Mesendoderm (in vitro differentiated cells): ENCODE data around the gene HELZ.
A peak's percentile ranks its signal among the peaks of the same experiment; 100 is the strongest.

Source experiments
- DNase-seq: peaks from one replicate; pipeline ENCODE4 v3.0.0; 2013
- H2AK5ac ChIP-seq: 2 replicates; pipeline ENCODE4 v1.6.1; 2013; ENCODE audit warnings: low read length, inconsistent platforms
- H2BK120ac ChIP-seq: 2 replicates; pipeline ENCODE4 v1.6.1; 2013; ENCODE audit warnings: low read depth, mild to moderate bottlenecking, low read length, moderate library complexity, mixed read lengths
- H2BK15ac ChIP-seq: replicated peaks from 2 replicates; pipeline ENCODE4 v1.6.1; 2013; ENCODE audit warnings: low read depth, mild to moderate bottlenecking, moderate library complexity
- H2BK5ac ChIP-seq: 2 replicates; pipeline ENCODE4 v1.6.1; 2013; ENCODE audit warnings: low read length, inconsistent platforms
- H3K18ac ChIP-seq: 2 replicates; pipeline ENCODE4 v1.6.1; 2013; ENCODE audit warnings: mild to moderate bottlenecking, low read length, mixed read lengths
- H3K23ac ChIP-seq: one replicate; pipeline ENCODE4 v1.6.1; 2013; ENCODE audit warnings: low read length
- H3K27ac ChIP-seq: 2 replicates; pipeline ENCODE4 v1.5.1; 2013; ENCODE audit warnings: low read depth, mild to moderate bottlenecking, inconsistent platforms, low read length, moderate library complexity
- H3K27me3 ChIP-seq: 2 replicates; pipeline ENCODE4 v1.6.1; 2013; ENCODE audit warnings: low read length, control low read depth, mild to moderate bottlenecking, inconsistent platforms; ENCODE audit not compliant: insufficient read depth, poor library complexity
- H3K36me3 ChIP-seq: 2 replicates; pipeline ENCODE4 v1.6.1; 2013; ENCODE audit warnings: low read length, inconsistent platforms; ENCODE audit not compliant: control insufficient read depth, insufficient read depth
- H3K4ac ChIP-seq: one replicate; pipeline ENCODE4 v1.6.1; 2013; ENCODE audit warnings: low read depth, mild to moderate bottlenecking, low read length, moderate library complexity
- H3K4me1 ChIP-seq: 2 replicates; pipeline ENCODE4 v1.6.1; 2013; ENCODE audit warnings: low read depth, low read length, inconsistent platforms; ENCODE audit not compliant: control insufficient read depth
- H3K4me2 ChIP-seq: 2 replicates; pipeline ENCODE4 v1.6.1; 2013; ENCODE audit warnings: low read length
- H3K4me3 ChIP-seq: 2 replicates; pipeline ENCODE4 v1.5.1; 2013; ENCODE audit warnings: mild to moderate bottlenecking, low read length
- H3K56ac ChIP-seq: one replicate; pipeline ENCODE4 v1.6.1; 2013; ENCODE audit warnings: low read length
- H3K79me1 ChIP-seq: 2 replicates; pipeline ENCODE4 v1.6.1; 2013; ENCODE audit warnings: low read length, inconsistent platforms
- H3K79me2 ChIP-seq: 2 replicates; pipeline ENCODE4 v1.6.1; 2013; ENCODE audit warnings: mild to moderate bottlenecking, low read length; ENCODE audit not compliant: control insufficient read depth, insufficient read depth
- H3K9ac ChIP-seq: 2 replicates; pipeline ENCODE4 v1.6.1; 2013; ENCODE audit warnings: low read length, inconsistent platforms
- H4K5ac ChIP-seq: one replicate; pipeline ENCODE4 v1.6.1; 2013; ENCODE audit warnings: low read length
- H4K8ac ChIP-seq: one replicate; pipeline ENCODE4 v1.6.1; 2013; ENCODE audit warnings: low read depth, mild to moderate bottlenecking, control low read depth, low read length, moderate library complexity
- WGBS: extraction: QIAGEN DNeasy Blood & Tissue Kit; methylation state at CpG from one replicate; pipeline ENCODE4 v1.1.7; 2013; ENCODE audit warnings: low lambda C conversion rate, missing lambda C conversion rate; ENCODE audit not compliant: insufficient coverage; ENCODE audit errors: extremely low coverage; 5-methylcytosine and 5-hydroxymethylcytosine counted together

Gene HELZ

GRCh38 chr17:67194134-67194533 is 50.9 kb downstream of the HELZ start:
- no CpG with 5 or more reads among the region's 2 CpGs for WGBS

GRCh38 chr17:67187927-67188326 is 57.1 kb downstream of the HELZ start:
- Histone ChIP-seq H3K4me1 (no peaks in the 10 kb centered on the region), H4K8ac (no peak overlapping the region), H3K36me3 (no peaks in the 10 kb centered on the region), H3K56ac (no peak overlapping the region), H4K5ac (no peak overlapping the region), H3K18ac (no peak overlapping the region), H2BK5ac (no peak overlapping the region), H3K79me1 (no peaks in the 10 kb centered on the region), H2BK120ac (no peak overlapping the region), H3K4me3 (no peak overlapping the region), H3K9ac (no peak overlapping the region), H3K23ac (no peak overlapping the region), H2BK15ac (no peak overlapping the region), H3K4me2 (no peak overlapping the region), H2AK5ac (no peak overlapping the region), H3K4ac (no peak overlapping the region), H3K27ac (no peak overlapping the region), H3K79me2 (no peaks in the 10 kb centered on the region), H3K27me3 (no peaks in the 10 kb centered on the region)
- WGBS, result no CpG with 5 or more reads among the region's 1 CpG
- no peak for DNase-seq

More at GRCh38 chr17:67194134-67194533, 50.9 kb downstream of the HELZ start:
- peaks cover 5% of the 10 kb centered on the region for H3K36me3 ChIP-seq
- H4K5ac ChIP-seq, result no peak overlapping the region
- no peak overlapping the region for H3K4ac ChIP-seq
- no peaks in the 10 kb centered on the region for H3K79me2 ChIP-seq
- no peaks in the 10 kb centered on the region for H3K27me3 ChIP-seq
- no peak overlapping the region for H3K4me2 ChIP-seq
- no peak overlapping the region for H2AK5ac ChIP-seq
- no peak overlapping the region for H3K18ac ChIP-seq
- no peaks in the 10 kb centered on the region for H3K4me1 ChIP-seq
- no peak overlapping the region for H3K27ac ChIP-seq
- H3K79me1 ChIP-seq, result no peaks in the 10 kb centered on the region
- H2BK5ac ChIP-seq, result no peak overlapping the region
- no peak overlapping the region for H2BK120ac ChIP-seq
- peak; percentile 71 for DNase-seq
- H3K56ac ChIP-seq, result no peak overlapping the region
- no peak overlapping the region for H3K9ac ChIP-seq
- H2BK15ac ChIP-seq, result no peak overlapping the region
- H3K4me3 ChIP-seq, result no peak overlapping the region
- H4K8ac ChIP-seq, result no peak overlapping the region
- H3K23ac ChIP-seq, result no peak overlapping the region

GRCh38 chr17:67186782-67187181 is 58.2 kb downstream of the HELZ start:
- DNase-seq, result no peak
- Histone ChIP-seq H3K27ac (no peak overlapping the region), H2BK15ac (no peak overlapping the region), H3K4me1 (no peaks in the 10 kb centered on the region), H2BK120ac (no peak overlapping the region), H3K79me1 (no peaks in the 10 kb centered on the region), H3K4me2 (no peak overlapping the region), H3K56ac (no peak overlapping the region), H2BK5ac (no peak overlapping the region), H3K27me3 (no peaks in the 10 kb centered on the region), H3K23ac (no peak overlapping the region), H3K36me3 (no peaks in the 10 kb centered on the region), H3K4ac (no peak overlapping the region), H3K4me3 (no peak overlapping the region), H2AK5ac (no peak overlapping the region), H4K5ac (no peak overlapping the region), H3K79me2 (no peaks in the 10 kb centered on the region), H3K18ac (no peak overlapping the region), H4K8ac (no peak overlapping the region), H3K9ac (no peak overlapping the region)
- 100% methylated on average over 1 of the region's 4 CpGs for WGBS

GRCh38 chr17:67183531-67183930 is 61.5 kb downstream of the HELZ start:
- H3K36me3 ChIP-seq, result no peaks in the 10 kb centered on the region
- H3K23ac ChIP-seq, result no peak overlapping the region
- no peak overlapping the region for H3K4ac ChIP-seq
- WGBS, result no CpG with 5 or more reads among the region's 1 CpG
- no peak overlapping the region for H2BK120ac ChIP-seq
- no peak overlapping the region for H4K5ac ChIP-seq
- H3K4me1 ChIP-seq, result no peaks in the 10 kb centered on the region
- H2AK5ac ChIP-seq, result no peak overlapping the region
- H3K18ac ChIP-seq, result no peak overlapping the region
- H3K9ac ChIP-seq, result no peak overlapping the region
- H3K79me2 ChIP-seq, result no peaks in the 10 kb centered on the region
- no peak overlapping the region for H3K4me3 ChIP-seq
- H3K79me1 ChIP-seq, result no peaks in the 10 kb centered on the region
- no peak overlapping the region for H3K4me2 ChIP-seq
- H2BK15ac ChIP-seq, result no peak overlapping the region
- H3K56ac ChIP-seq, result no peak overlapping the region
- DNase-seq, result no peak
- no peak overlapping the region for H4K8ac ChIP-seq
- no peaks in the 10 kb centered on the region for H3K27me3 ChIP-seq
- H3K27ac ChIP-seq, result no peak overlapping the region
- H2BK5ac ChIP-seq, result no peak overlapping the region

GRCh38 chr17:67181825-67182224 is 63.2 kb downstream of the HELZ start:
- Histone ChIP-seq H2BK120ac (no peak overlapping the region), H3K27me3 (no peaks in the 10 kb centered on the region), H3K18ac (no peak overlapping the region), H3K36me3 (no peaks in the 10 kb centered on the region), H3K4me2 (no peak overlapping the region), H2BK15ac (no peak overlapping the region), H3K79me2 (no peaks in the 10 kb centered on the region), H3K4me1 (no peaks in the 10 kb centered on the region), H3K4me3 (no peak overlapping the region), H2BK5ac (no peak overlapping the region), H3K56ac (no peak overlapping the region), H3K27ac (no peak overlapping the region), H4K5ac (no peak overlapping the region), H3K9ac (no peak overlapping the region), H3K4ac (no peak overlapping the region), H2AK5ac (no peak overlapping the region), H3K23ac (no peak overlapping the region), H4K8ac (no peak overlapping the region), H3K79me1 (no peaks in the 10 kb centered on the region)
- DNase-seq, result no peak
- no CpG with 5 or more reads among the region's 3 CpGs for WGBS

GRCh38 chr17:67180275-67180674 is 64.7 kb downstream of the HELZ start:
- no peaks in the 10 kb centered on the region for H3K79me2 ChIP-seq
- no peak overlapping the region for H2BK15ac ChIP-seq
- H3K18ac ChIP-seq, result no peak overlapping the region
- H3K56ac ChIP-seq, result no peak overlapping the region
- H4K8ac ChIP-seq, result no peak overlapping the region
- H3K4ac ChIP-seq, result no peak overlapping the region
- no peaks in the 10 kb centered on the region for H3K4me1 ChIP-seq
- H2BK5ac ChIP-seq, result no peak overlapping the region
- H2BK120ac ChIP-seq, result no peak overlapping the region
- H3K4me3 ChIP-seq, result no peak overlapping the region
- H3K27me3 ChIP-seq, result no peaks in the 10 kb centered on the region
- no peaks in the 10 kb centered on the region for H3K79me1 ChIP-seq
- no peak overlapping the region for H3K27ac ChIP-seq
- H3K9ac ChIP-seq, result no peak overlapping the region
- no peak overlapping the region for H3K4me2 ChIP-seq
- H2AK5ac ChIP-seq, result no peak overlapping the region
- H4K5ac ChIP-seq, result no peak overlapping the region
- no peaks in the 10 kb centered on the region for H3K36me3 ChIP-seq
- no peak for DNase-seq
- no peak overlapping the region for H3K23ac ChIP-seq
- no CpG with 5 or more reads among the region's 5 CpGs for WGBS
